Measurements from ENCODE around the gene LPO.

DNA sequence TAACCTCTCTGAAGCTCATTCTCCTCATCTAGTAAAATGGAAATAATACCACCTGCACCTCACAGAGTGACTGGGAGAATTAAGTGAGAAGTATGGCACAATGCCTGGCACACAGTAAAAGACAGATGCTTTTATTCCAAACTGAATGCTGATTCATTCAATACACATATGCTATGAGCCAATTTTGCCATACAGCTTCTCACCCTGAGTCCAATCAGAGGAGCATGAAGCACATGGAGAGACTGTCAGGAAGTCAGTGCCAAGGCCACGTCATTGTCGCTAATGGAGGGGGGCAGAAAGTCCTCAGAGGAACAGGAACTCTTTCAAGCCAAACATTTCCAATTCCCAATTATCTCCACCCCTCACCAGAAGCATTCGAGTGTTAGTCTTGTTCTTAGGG lies 30.9 kb upstream of the LPO start:
- TF ChIP-seq TEAD4 (IDR thresholded peaks at IDR 0.05) = no peak
- TF ChIP-seq RAD21 (IDR thresholded peaks at IDR 0.05; ENCODE audit: low read depth) = no peak
- TF ChIP-seq EP300 (IDR thresholded peaks at IDR 0.05; ENCODE audit: borderline replicate concordance) = no peak
- TF ChIP-seq CEBPB (IDR thresholded peaks at IDR 0.05) = no peak
- TF ChIP-seq, protein P1, sequence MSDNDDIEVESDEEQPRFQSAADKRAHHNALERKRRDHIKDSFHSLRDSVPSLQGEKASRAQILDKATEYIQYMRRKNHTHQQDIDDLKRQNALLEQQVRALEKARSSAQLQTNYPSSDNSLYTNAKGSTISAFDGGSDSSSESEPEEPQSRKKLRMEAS (IDR thresholded peaks at IDR 0.05) = no peak
- TF ChIP-seq TCF12 (IDR thresholded peaks at IDR 0.05; ENCODE audit: low read depth) = no peak
- TF ChIP-seq, protein P2, sequence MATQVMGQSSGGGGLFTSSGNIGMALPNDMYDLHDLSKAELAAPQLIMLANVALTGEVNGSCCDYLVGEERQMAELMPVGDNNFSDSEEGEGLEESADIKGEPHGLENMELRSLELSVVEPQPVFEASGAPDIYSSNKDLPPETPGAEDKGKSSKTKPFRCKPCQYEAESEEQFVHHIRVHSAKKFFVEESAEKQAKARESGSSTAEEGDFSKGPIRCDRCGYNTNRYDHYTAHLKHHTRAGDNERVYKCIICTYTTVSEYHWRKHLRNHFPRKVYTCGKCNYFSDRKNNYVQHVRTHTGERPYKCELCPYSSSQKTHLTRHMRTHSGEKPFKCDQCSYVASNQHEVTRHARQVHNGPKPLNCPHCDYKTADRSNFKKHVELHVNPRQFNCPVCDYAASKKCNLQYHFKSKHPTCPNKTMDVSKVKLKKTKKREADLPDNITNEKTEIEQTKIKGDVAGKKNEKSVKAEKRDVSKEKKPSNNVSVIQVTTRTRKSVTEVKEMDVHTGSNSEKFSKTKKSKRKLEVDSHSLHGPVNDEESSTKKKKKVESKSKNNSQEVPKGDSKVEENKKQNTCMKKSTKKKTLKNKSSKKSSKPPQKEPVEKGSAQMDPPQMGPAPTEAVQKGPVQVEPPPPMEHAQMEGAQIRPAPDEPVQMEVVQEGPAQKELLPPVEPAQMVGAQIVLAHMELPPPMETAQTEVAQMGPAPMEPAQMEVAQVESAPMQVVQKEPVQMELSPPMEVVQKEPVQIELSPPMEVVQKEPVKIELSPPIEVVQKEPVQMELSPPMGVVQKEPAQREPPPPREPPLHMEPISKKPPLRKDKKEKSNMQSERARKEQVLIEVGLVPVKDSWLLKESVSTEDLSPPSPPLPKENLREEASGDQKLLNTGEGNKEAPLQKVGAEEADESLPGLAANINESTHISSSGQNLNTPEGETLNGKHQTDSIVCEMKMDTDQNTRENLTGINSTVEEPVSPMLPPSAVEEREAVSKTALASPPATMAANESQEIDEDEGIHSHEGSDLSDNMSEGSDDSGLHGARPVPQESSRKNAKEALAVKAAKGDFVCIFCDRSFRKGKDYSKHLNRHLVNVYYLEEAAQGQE (IDR thresholded peaks at IDR 0.05; ENCODE audit: low read depth) = no peak
- TF ChIP-seq, protein P3, sequence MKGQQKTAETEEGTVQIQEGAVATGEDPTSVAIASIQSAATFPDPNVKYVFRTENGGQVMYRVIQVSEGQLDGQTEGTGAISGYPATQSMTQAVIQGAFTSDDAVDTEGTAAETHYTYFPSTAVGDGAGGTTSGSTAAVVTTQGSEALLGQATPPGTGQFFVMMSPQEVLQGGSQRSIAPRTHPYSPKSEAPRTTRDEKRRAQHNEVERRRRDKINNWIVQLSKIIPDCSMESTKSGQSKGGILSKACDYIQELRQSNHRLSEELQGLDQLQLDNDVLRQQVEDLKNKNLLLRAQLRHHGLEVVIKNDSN (IDR thresholded peaks at IDR 0.05) = no peak
- TF ChIP-seq EGR1 (IDR thresholded peaks at IDR 0.05) = no peak
